Uterus (tissue), 2 donors: Measurements from ENCODE around the gene CISH.

Source experiments
- CTCF ChIP-seq, 4 experiments: fragments of 200-600 bp in 2 of 4; fragments of 450-650 bp in 2 of 4; sonication (generic) in 2 of 4; IDR thresholded peaks; one replicate each; pipeline ENCODE4 v1.5.1; 2016 to 2019; ENCODE audit warnings: antibody characterized with exemption in 4 of 4, mild to moderate bottlenecking in 2 of 4, moderate library complexity in 1 of 4
- POLR2A ChIP-seq, 2 donors: fragments of 450-650 bp; IDR thresholded peaks; one replicate each; pipeline ENCODE4 v1.6.1; 2016; ENCODE audit warnings: antibody characterized with exemption in 2 of 2, mild to moderate bottlenecking in 1 of 2, moderate library complexity in 1 of 2

GRCh38 chr3:50599115-50599715 is 12.4 kb downstream of the CISH start:
- TF ChIP-seq CTCF (IDR thresholded peaks at IDR 0.05) (no peak), POLR2A (IDR thresholded peaks at IDR 0.05) (no peak)
